Effector memory CD8-positive, alpha-beta T cell (primary cell): ENCODE measurements around the gene AGAP1.
A peak's percentile ranks its signal among the peaks of the same experiment; 100 is the strongest.

ENCODE experiments used
- ATAC-seq: fragments of 150-1000 bp; cut with Tn5 transposase; replicated peaks from 2 replicates; pipeline ENCODE4 v1.10.0; 2021; ENCODE audit warnings: mild to moderate bottlenecking, moderate library complexity
- DNase-seq, 3 experiments: peaks; one replicate each; pipeline ENCODE4 v3.0.0; 2021
- H3K27ac Mint-ChIP-seq, 2 donors: one replicate each; pipeline ENCODE4 v1.8.0; 2022; ENCODE audit warnings: mild to moderate bottlenecking in 2 of 2, mixed read lengths in 2 of 2, moderate library complexity in 2 of 2
- H3K27me3 Mint-ChIP-seq, 2 donors: one replicate each; pipeline ENCODE4 v1.8.0; 2022; ENCODE audit warnings: mixed read lengths in 2 of 2
- H3K36me3 Mint-ChIP-seq: one replicate; pipeline ENCODE4 v1.8.0; 2022; ENCODE audit warnings: mild to moderate bottlenecking, moderate library complexity, mixed read lengths; ENCODE audit not compliant: insufficient read depth
- H3K4me1 Mint-ChIP-seq, 2 donors: one replicate each; pipeline ENCODE4 v1.8.0; 2022; ENCODE audit warnings: low read depth in 2 of 2, mixed read lengths in 2 of 2
- H3K4me3 Mint-ChIP-seq, 2 donors: one replicate each; pipeline ENCODE4 v1.8.0; 2022; ENCODE audit warnings: mild to moderate bottlenecking in 2 of 2, mixed read lengths in 2 of 2, moderate library complexity in 2 of 2
- H3K9me3 Mint-ChIP-seq, 2 donors: one replicate each; pipeline ENCODE4 v1.8.0; 2022; ENCODE audit warnings: mixed read lengths in 2 of 2

Gene AGAP1

DNA sequence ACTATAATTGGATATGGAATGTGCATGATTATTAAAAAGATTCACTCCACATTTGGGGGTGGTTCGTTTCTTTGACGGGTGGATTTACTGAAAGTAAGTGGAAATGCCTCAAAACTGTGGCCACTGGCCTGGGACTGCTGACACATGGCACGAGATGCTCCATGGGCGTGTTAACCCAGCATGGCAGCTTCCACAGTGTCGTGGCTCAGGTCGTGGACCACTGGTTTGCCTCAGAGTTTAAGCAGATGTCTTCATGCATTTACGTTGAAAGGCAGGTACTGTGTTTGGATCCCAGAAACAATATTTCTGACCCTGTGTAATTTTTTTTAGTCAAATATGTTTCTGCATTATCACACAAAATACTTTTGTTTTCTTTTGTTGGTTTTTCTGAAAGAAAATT lies 432.4 kb downstream of the AGAP1 start:
- ATAC-seq (no peak), DNase-seq (no peak)
- Mint-ChIP-seq H3K4me3 (no peak overlapping the region), H3K36me3 (peaks cover 6% of the 10 kb centered on the region), H3K27me3 (no peaks in the 10 kb centered on the region), H3K27ac (no peak overlapping the region), H3K9me3 (no peaks in the 10 kb centered on the region), H3K4me1 (peaks cover 0 to 3% of the 10 kb centered on the region in 2 donors)

DNA sequence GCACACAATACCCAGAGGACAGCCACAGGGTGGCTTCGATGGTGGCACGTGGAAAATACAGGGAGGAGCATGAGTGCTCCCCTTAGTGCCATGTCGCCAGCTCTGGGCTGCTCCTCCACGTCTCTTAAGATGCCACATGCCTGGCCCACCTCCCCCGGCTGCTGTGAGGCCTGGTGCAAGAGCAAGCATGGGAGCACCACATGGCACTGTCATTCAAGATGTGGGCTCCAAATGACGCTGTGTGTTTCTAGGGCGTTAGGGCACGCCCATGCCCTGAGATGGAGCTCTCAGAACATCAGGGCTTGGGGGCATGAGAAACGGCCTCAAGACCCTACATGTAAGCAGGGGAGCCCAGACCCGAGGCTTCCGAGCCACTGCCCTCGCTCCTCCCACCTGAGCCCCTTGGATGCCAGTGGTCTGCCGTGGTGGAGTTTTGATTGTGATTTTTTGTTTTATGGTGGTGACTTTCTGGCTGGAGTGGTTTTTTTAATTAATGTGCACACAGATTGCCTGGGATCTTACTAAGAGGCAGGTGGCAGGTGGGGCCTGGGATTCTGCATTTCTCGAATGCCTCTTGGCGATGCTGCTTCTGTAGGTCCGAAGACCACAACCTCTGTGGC lies 435.0 kb downstream of the AGAP1 start:
- Mint-ChIP-seq H3K9me3 (no peaks in the 10 kb centered on the region), H3K4me1 (peaks cover 0 to 3% of the 10 kb centered on the region in 2 donors), H3K4me3 (no peak overlapping the region), H3K27me3 (no peaks in the 10 kb centered on the region), H3K27ac (peak overlapping the region in 1 of 2 donors; percentile 38), H3K36me3 (peaks cover 15% of the 10 kb centered on the region)
- ATAC-seq (no peak), DNase-seq (no peak)

DNA sequence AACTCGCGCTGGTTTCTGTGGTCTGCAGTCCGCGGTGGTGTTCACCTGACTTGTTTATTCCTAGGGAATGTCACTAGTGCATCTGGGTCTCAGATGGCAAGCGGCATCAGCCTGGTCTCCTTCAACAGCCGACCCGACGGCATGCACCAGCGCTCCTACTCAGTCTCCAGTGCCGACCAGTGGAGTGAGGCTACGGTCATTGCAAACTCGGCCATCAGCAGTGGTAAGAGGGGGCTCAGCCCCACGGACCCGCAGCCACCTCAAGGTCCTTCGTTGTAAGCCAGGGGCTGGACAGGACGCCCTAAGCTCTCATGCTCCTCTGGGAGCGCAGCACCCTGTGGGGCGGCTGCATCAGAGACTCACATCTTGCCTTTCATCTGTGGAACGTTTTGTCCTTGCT lies 436.9 kb downstream of the AGAP1 start:
- Mint-ChIP-seq H3K36me3 (peaks cover 17% of the 10 kb centered on the region), H3K9me3 (no peaks in the 10 kb centered on the region), H3K4me1 (no peaks in the 10 kb centered on the region), H3K27me3 (no peaks in the 10 kb centered on the region), H3K27ac (no peak overlapping the region), H3K4me3 (no peak overlapping the region)
- DNase-seq (no peak), ATAC-seq (no peak)

DNA sequence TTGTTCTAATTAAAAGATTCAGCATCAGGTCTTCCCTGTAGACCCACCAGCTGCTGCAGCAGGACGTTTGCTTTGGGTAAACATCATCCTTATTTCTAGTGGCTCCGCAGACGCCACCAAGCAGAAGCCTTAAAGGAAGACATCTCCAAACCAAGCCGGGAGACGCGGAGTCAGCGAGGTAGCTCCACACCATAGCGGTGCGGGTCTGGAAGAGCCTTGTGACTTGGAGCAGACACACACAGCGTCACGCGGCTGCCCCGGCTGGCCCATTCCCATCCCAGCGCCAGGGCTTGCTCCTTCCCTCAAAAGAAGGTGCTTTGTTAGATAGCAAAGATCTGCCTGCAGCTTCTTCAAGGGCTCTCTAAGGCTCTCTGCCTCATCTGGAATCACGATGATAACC lies 437.8 kb downstream of the AGAP1 start:
- Mint-ChIP-seq H3K27ac (no peak overlapping the region), H3K36me3 (peaks cover 17% of the 10 kb centered on the region), H3K4me3 (no peak overlapping the region), H3K4me1 (no peaks in the 10 kb centered on the region), H3K9me3 (peaks cover 0 to 2% of the 10 kb centered on the region in 2 donors), H3K27me3 (no peaks in the 10 kb centered on the region)
- DNase-seq (no peak), ATAC-seq (no peak)

DNA sequence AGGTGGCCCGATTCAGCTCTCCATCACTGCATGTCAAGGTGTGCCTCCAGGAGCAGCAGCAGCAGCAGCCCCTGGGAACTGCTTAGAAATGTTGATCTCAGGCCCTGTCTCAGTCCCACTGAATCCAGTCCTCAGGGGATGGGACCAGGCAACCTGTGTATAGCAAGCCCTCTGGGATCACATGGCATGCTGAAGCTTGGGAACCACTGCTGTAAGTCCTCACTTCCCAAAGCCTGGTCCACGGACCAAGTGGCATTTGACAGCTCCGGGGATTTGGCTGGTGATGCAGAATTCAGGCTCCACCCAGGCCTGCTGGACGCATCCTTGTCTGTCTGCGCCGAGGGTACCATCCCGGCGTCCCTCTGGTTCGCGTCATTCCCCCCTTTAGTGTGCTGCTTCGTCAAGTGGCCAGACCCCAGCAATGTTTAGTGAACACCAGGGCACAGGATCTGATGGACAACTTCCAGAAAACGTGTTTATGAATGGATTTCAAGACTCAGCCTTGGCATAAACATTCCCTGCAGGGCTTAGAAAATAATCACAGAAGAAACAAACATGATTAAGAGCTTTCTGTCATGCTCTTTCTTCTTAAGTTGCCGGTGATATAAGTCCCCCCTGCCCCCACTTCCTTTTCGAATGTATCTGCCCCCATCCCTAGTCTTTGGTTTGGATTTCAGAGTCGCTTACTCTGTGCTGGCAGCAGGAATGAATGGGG lies 440.4 kb downstream of the AGAP1 start:
- peaks cover 0 to 2% of the 10 kb centered on the region in 2 donors for H3K9me3 Mint-ChIP-seq
- peaks cover 19% of the 10 kb centered on the region for H3K36me3 Mint-ChIP-seq
- ATAC-seq (no peak), DNase-seq (no peak)
- H3K27ac Mint-ChIP-seq = no peak overlapping the region
- no peaks in the 10 kb centered on the region for H3K4me1 Mint-ChIP-seq
- no peaks in the 10 kb centered on the region for H3K27me3 Mint-ChIP-seq
- no peak overlapping the region for H3K4me3 Mint-ChIP-seq

DNA sequence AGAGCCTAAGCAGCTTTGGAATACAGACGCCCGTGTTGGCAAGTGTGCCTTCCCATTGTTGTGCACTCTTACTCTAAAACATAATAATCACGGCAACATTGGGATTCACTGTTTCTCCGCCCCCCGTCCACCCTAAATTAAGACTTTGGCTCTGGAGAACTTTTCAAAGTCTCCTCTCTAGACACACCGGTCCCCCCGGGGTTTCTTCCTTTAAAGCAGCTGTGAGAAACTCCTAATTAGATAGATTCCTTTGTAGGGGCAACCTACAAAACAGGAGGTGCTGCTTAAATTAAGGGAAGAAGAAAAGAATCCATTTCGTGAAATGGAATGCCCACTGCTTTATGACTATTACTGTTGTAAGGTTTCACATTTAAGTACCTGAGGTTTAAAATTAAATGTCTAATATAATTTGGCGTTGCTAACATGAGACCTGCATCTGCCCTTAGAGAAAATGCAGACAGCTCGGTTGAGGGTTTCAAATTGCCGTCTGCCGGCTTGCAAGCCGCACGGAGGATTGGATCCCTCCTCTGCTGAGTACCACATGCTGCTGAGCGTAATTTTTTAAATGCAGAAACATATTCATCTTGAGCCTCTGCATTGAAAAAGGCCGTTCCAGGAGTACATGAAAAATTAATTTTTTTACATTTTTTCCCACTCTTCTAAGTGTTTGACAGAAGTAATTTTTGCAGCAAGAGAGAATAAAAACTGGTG lies 441.1 kb downstream of the AGAP1 start:
- peaks cover 0 to 2% of the 10 kb centered on the region in 2 donors for H3K9me3 Mint-ChIP-seq
- no peak overlapping the region for H3K4me3 Mint-ChIP-seq
- ATAC-seq (no peak), DNase-seq (no peak)
- H3K27ac Mint-ChIP-seq = no peak overlapping the region
- peaks cover 19% of the 10 kb centered on the region for H3K36me3 Mint-ChIP-seq
- no peaks in the 10 kb centered on the region for H3K4me1 Mint-ChIP-seq
- no peaks in the 10 kb centered on the region for H3K27me3 Mint-ChIP-seq

DNA sequence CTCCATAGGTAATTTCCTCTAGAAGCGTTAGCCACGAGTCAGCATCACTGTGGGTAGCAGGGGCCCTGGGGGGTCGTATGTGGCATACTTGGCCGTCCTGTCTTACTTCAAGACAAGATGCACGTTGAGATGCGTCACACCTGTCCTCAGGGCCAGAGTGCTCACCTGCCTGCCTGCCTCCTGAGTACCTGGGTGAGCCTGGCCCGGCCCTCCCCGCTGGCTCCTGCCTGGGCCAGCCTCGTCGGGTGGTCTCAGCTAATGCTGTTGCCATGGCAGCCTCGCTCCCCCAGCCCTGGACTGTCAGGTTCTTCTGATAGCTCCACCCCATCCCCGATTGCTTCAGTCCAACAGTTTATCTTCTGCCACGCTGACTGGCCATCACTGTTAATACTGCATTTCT lies 441.9 kb downstream of the AGAP1 start:
- Mint-ChIP-seq H3K4me1 (no peaks in the 10 kb centered on the region), H3K4me3 (no peak overlapping the region), H3K36me3 (peaks cover 19% of the 10 kb centered on the region), H3K27me3 (no peaks in the 10 kb centered on the region), H3K27ac (no peak overlapping the region), H3K9me3 (peaks cover 0 to 2% of the 10 kb centered on the region in 2 donors)
- ATAC-seq = no peak
- no peak for DNase-seq

DNA sequence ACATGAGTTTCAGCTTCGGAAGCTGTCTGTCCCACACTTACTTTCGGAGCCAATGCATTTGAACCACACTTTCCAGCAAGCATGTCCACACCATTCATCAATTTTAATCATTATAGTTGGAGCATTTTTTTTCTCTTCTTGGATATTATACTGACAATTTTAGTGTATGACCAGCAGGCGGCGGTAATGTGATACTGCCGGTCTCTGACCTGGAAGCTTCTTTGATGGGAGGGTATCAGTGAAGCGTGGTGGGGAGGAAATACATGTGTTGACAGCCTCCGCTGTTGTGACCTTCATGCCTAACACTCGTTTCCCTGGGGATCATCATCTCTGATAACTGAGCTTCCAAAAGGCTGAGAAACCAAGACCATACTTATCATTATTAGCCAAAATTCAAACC lies 442.6 kb downstream of the AGAP1 start:
- ATAC-seq (no peak), DNase-seq (no peak)
- Mint-ChIP-seq H3K27me3 (no peaks in the 10 kb centered on the region), H3K36me3 (peaks cover 16% of the 10 kb centered on the region), H3K4me1 (no peaks in the 10 kb centered on the region), H3K4me3 (no peak overlapping the region), H3K9me3 (peaks cover 0 to 2% of the 10 kb centered on the region in 2 donors), H3K27ac (no peak overlapping the region)

DNA sequence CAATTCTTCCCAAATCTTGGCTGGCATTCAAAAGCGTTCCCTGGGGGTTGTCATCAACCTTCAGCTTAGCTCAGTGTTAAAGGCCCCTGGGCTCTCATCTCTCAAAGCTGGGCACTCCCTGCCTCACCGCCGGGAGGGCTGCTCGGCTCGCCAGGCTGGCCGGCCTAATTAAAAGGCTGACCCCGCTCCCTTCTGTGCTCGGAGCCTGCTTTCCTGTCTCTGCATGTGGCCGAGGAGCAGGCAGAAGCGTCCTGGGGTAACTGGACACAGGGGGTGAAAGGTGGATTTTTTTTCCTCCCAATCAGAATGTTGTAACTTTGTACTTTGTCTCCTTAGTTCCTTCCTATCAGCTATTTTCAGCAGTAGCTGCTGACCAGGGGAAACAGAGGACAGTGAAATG lies 443.2 kb downstream of the AGAP1 start:
- no peak for ATAC-seq
- no peaks in the 10 kb centered on the region for H3K27me3 Mint-ChIP-seq
- no peaks in the 10 kb centered on the region for H3K4me1 Mint-ChIP-seq
- DNase-seq = no peak
- peaks cover 0 to 2% of the 10 kb centered on the region in 2 donors for H3K9me3 Mint-ChIP-seq
- peaks cover 15% of the 10 kb centered on the region for H3K36me3 Mint-ChIP-seq
- H3K4me3 Mint-ChIP-seq = no peak overlapping the region
- no peak overlapping the region for H3K27ac Mint-ChIP-seq

DNA sequence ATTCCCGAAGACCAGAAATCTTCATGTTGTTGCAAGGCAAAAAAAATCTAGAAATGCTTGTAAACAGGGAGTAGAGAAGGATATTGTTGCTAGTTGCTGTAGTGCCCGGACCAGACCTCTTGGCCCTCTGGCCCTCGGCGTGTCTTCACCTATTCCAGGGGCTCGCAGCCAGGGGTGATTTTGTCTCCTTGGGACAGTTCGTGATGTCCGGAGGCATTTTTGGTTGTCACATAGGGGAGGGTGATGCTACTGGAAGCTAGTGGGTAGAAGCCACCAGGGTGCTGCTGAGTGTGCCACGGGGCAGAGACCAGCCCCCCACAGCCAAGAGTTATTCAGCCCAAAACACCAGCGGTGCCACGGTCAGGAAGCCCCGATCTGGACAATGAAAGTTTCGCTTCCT lies 443.7 kb downstream of the AGAP1 start:
- Mint-ChIP-seq H3K4me3 (no peak overlapping the region), H3K9me3 (peaks cover 0 to 2% of the 10 kb centered on the region in 2 donors), H3K27ac (no peak overlapping the region), H3K4me1 (no peaks in the 10 kb centered on the region), H3K27me3 (no peaks in the 10 kb centered on the region), H3K36me3 (peaks cover 16% of the 10 kb centered on the region)
- DNase-seq (no peak), ATAC-seq (no peak)

DNA sequence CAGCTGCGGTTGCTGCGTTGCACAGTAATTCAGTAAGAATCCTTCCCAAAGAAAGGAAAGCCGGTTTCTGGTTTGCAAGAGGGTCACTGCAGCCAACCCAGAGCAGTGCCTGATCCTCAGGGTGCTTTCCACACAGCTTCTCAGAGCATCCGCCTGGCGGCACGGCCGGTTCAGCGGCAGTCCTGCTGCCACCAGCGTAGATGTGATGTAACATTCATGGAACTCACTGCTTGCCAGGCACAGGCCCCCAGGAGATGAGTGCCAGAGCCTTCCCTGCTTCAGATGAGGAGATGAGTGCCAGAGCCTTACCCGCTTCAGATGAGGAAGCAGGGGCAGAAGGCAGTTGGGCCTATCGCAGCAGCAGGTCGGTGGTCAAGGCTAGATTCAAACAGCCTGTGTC lies 444.1 kb downstream of the AGAP1 start:
- H3K36me3 Mint-ChIP-seq = peaks cover 16% of the 10 kb centered on the region
- H3K4me3 Mint-ChIP-seq = no peak overlapping the region
- DNase-seq = no peak
- ATAC-seq = no peak
- H3K9me3 Mint-ChIP-seq = peaks cover 0 to 2% of the 10 kb centered on the region in 2 donors
- H3K27ac Mint-ChIP-seq = no peak overlapping the region
- H3K27me3 Mint-ChIP-seq = no peaks in the 10 kb centered on the region
- H3K4me1 Mint-ChIP-seq = no peaks in the 10 kb centered on the region

DNA sequence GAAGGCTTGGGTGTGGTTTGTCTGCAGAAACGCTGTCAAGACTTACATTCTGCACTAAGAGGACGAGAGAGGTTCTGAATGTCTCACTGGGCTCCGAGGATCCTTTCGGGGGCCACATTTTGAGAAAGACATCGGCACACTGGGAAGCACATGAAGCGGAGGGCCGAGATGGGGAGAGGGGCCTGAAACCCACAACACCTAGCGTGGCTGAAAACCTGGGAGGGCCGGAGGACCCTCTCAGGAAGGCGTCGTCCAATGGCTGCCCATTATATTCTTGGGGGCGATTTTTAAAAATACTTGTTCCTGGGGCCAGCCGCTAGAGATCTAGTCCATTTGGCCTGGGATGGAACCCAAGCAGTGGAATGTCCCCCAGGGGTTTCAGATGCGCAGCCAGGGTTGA lies 444.8 kb downstream of the AGAP1 start:
- Mint-ChIP-seq H3K27ac (no peak overlapping the region), H3K9me3 (peaks cover 0 to 2% of the 10 kb centered on the region in 2 donors), H3K36me3 (peaks cover 13% of the 10 kb centered on the region), H3K4me3 (no peak overlapping the region), H3K27me3 (no peaks in the 10 kb centered on the region), H3K4me1 (no peaks in the 10 kb centered on the region)
- ATAC-seq (no peak), DNase-seq (no peak)

DNA sequence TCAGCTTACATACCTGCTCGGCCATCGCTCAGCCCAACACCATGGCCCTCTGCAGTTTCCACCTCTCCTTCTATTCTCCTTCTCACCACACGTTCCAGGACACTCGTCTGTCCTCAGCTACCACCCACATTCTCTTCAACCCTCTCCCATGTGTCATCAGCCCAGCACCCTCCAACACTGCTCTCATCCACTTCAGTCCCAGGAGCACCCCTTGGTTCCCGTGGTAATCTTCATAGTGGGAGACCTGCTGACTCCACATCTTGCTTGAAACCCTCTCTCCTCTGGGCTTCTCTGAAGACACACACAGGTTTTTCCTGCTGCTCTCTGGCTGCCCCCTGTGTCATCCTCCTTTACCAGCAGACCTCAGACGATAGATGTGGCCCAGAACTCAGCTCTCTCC lies 445.6 kb downstream of the AGAP1 start:
- no peaks in the 10 kb centered on the region for H3K4me1 Mint-ChIP-seq
- no peak overlapping the region for H3K4me3 Mint-ChIP-seq
- peaks cover 12% of the 10 kb centered on the region for H3K36me3 Mint-ChIP-seq
- H3K27ac Mint-ChIP-seq = no peak overlapping the region
- peaks cover 0 to 2% of the 10 kb centered on the region in 2 donors for H3K9me3 Mint-ChIP-seq
- no peaks in the 10 kb centered on the region for H3K27me3 Mint-ChIP-seq
- DNase-seq = no peak
- no peak for ATAC-seq

DNA sequence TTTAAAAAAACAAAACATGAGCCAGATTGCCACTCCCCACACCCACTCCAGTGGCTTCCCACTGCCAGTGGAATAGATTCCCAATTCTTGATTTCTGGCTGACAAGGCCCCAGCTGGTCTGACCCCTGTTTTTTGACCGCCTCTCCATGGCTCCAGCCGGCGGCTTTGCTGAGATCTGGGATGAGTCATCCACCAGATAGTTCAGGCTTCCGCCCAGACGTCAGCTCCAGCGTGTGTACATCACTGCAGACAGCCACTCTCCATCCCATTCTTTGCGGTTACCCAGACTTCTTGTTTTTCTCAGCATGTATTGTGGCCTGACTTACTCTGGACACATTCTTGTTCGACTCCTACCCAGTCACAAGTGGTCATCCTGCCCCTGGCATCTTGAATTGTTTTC lies 446.5 kb downstream of the AGAP1 start:
- Mint-ChIP-seq H3K4me1 (no peaks in the 10 kb centered on the region), H3K4me3 (no peak overlapping the region), H3K27me3 (no peaks in the 10 kb centered on the region), H3K27ac (peak overlapping the region in 1 of 2 donors; percentile 31), H3K9me3 (peaks cover 0 to 2% of the 10 kb centered on the region in 2 donors), H3K36me3 (peaks cover 11% of the 10 kb centered on the region)
- no peak for ATAC-seq
- no peak for DNase-seq
